Endometrial microvascular endothelial cells (primary cell): ENCODE measurements around the gene PACSIN2. TPM values are rescaled to one million over a fixed set of nuclear protein-coding genes. Genes with fewer than 3 reads are reported as not detected.
"Not testable (repeated sequence)": the region's sequence is repeated elsewhere in the genome, so short reads cannot be mapped to it uniquely, and the experiment has no call there.

Experiments used
- in situ Hi-C: cut with HindIII; loops from 2 replicates; pipeline ENCODE4 v1.10.0; 2017; ENCODE audit warnings: low sequenced_read_pairs, low pct_unique_long_range_greater_than_20kb; ENCODE audit errors: inconsistent ontology term
- total RNA-seq: library from RNA; depleted of rRNA; stranded (reverse); fragments of >200 nt; gene quantifications from one replicate; pipeline ENCODE4 v1.2.3, GENCODE V29; 2015; ENCODE audit errors: inconsistent ontology term

PACSIN2 gene
- total RNA-seq, 1 donor from 2014 or later, result 51.7 TPM

GRCh38 chr22:42973536-42973881 lies 41.4 kb downstream of the PACSIN2 start:
- in situ Hi-C loops, result no loop called here

- in situ Hi-C loops, result no loop called here
These were observed 42.1 kb downstream of the PACSIN2 start for GRCh38 chr22:42972649-42973535.

GRCh38 chr22:42971473-42971860 lies 43.5 kb downstream of the PACSIN2 start:
- in situ Hi-C loops, result not testable (repeated sequence)

GRCh38 chr22:42970029-42970428 lies 44.9 kb downstream of the PACSIN2 start:
- in situ Hi-C loops, result no loop called here

- in situ Hi-C loops, result no loop called here
These were observed 45.5 kb downstream of the PACSIN2 start for GRCh38 chr22:42969348-42969975.

- in situ Hi-C loops, result no loop called here
These were observed 47.0 kb downstream of the PACSIN2 start for GRCh38 chr22:42967933-42968332.

- in situ Hi-C loops, result no loop called here
These were observed 47.9 kb downstream of the PACSIN2 start for GRCh38 chr22:42967005-42967404.

GRCh38 chr22:42966497-42966896 lies 48.5 kb downstream of the PACSIN2 start:
- in situ Hi-C loops, result no loop called here

- in situ Hi-C loops, result no loop called here
These were observed 49.8 kb downstream of the PACSIN2 start for GRCh38 chr22:42964994-42965699.

GRCh38 chr22:42963231-42963595 lies 51.7 kb downstream of the PACSIN2 start:
- in situ Hi-C loops, result no loop called here

GRCh38 chr22:42962295-42963230 lies 52.4 kb downstream of the PACSIN2 start:
- in situ Hi-C loops, result no loop called here

- in situ Hi-C loops, result no loop called here
These were observed 53.1 kb downstream of the PACSIN2 start for GRCh38 chr22:42961810-42962209.

- in situ Hi-C loops, result not testable (repeated sequence)
These were observed 53.6 kb downstream of the PACSIN2 start for GRCh38 chr22:42961400-42961690.

- in situ Hi-C loops, result no loop called here
These were observed 54.2 kb downstream of the PACSIN2 start for GRCh38 chr22:42960531-42961399.

- in situ Hi-C loops, result no loop called here
These were observed 55.1 kb downstream of the PACSIN2 start for GRCh38 chr22:42959576-42960509.

- in situ Hi-C loops, result no loop called here
These were observed 56.0 kb downstream of the PACSIN2 start for GRCh38 chr22:42958937-42959336.

- in situ Hi-C loops, result no loop called here
These were observed 57.0 kb downstream of the PACSIN2 start for GRCh38 chr22:42957958-42958357.
